CD14-positive monocyte (primary cell): ENCODE data around the gene LGR5. TPM values are rescaled to one million over a fixed set of nuclear protein-coding genes. Genes with fewer than 3 reads are reported as not detected.

Experiments
- DNase-seq, 3 donors: peaks; one replicate each; pipeline ENCODE4 v3.0.0-alpha.2; 2011 to 2022
- H2AFZ ChIP-seq: 2 replicates; pipeline ENCODE4 v1.6.0; 2012; ENCODE audit warnings: mild to moderate bottlenecking, low read depth, low read length, inconsistent platforms; ENCODE audit not compliant: insufficient read depth, poor library complexity, severe bottlenecking
- H3K27ac ChIP-seq, 2 donors: 1 replicate in 1 of 2; 2 replicates in 1 of 2; pipeline ENCODE4 v1.5.1; 2012 to 2013; ENCODE audit warnings: low read length in 2 of 2, control low read depth in 1 of 2, inconsistent platforms in 1 of 2, low read depth in 1 of 2, mild to moderate bottlenecking in 1 of 2
- H3K27me3 ChIP-seq, 2 donors: one replicate each; pipeline versions ENCODE4 v1.6.0 to v1.6.1; 2011 to 2013; ENCODE audit warnings: low read length in 2 of 2; ENCODE audit not compliant: control insufficient read depth in 2 of 2, insufficient read depth in 2 of 2
- H3K36me3 ChIP-seq, 2 donors: replicated peaks in 1 of 2; 1 replicate in 1 of 2; 2 replicates in 1 of 2; pipeline versions ENCODE4 v1.5.1 to v1.6.1; 2012 to 2013; ENCODE audit warnings: low read length in 2 of 2, control low read depth in 1 of 2, inconsistent platforms in 1 of 2, mild to moderate bottlenecking in 1 of 2; ENCODE audit not compliant: insufficient read depth in 2 of 2, control insufficient read depth in 1 of 2
- H3K4me1 ChIP-seq, 2 donors: 1 replicate in 1 of 2; 2 replicates in 1 of 2; pipeline versions ENCODE4 v1.5.1 to v1.6.1; 2012 to 2013; ENCODE audit warnings: low read length in 2 of 2, control low read depth in 1 of 2, inconsistent platforms in 1 of 2, mild to moderate bottlenecking in 1 of 2, moderate library complexity in 1 of 2; ENCODE audit not compliant: insufficient read depth in 2 of 2, control insufficient read depth in 1 of 2
- H3K4me2 ChIP-seq: replicated peaks from 2 replicates; pipeline ENCODE3; 2012; ENCODE audit warnings: low read length, moderate library complexity, mild to moderate bottlenecking; ENCODE audit not compliant: poor library complexity, severe bottlenecking; ENCODE audit errors: extremely low read depth
- H3K4me3 ChIP-seq, 3 experiments: fragments of 200-600 bp in 1 of 3; sonication (generic) in 1 of 3; replicated peaks in 1 of 3; 1 replicate in 2 of 3; 2 replicates in 1 of 3; pipeline ENCODE4 v1.5.1; 2011 to 2013; ENCODE audit warnings: low read length in 3 of 3, mild to moderate bottlenecking in 3 of 3, control low read depth in 2 of 3, low read depth in 2 of 3, inconsistent platforms in 1 of 3, moderate library complexity in 1 of 3
- H3K79me2 ChIP-seq: 2 replicates; pipeline ENCODE4 v1.6.0; 2012; ENCODE audit warnings: mild to moderate bottlenecking, control low read depth, inconsistent platforms, low read length, moderate library complexity; ENCODE audit not compliant: insufficient read depth
- H3K9ac ChIP-seq: 2 replicates; pipeline ENCODE4 v1.6.0; 2017; ENCODE audit warnings: low read length, mild to moderate bottlenecking; ENCODE audit not compliant: insufficient read depth, poor library complexity, severe bottlenecking
- H3K9me3 ChIP-seq, 2 donors: replicated peaks in 1 of 2; 1 replicate in 1 of 2; 2 replicates in 1 of 2; pipeline versions ENCODE4 v1.5.1 to v1.6.1; 2012 to 2013; ENCODE audit warnings: low read length in 2 of 2, control low read depth in 1 of 2; ENCODE audit not compliant: control insufficient read depth in 1 of 2, insufficient read depth in 1 of 2
- H4K20me1 ChIP-seq: 2 replicates; pipeline ENCODE4 v1.6.0; 2012; ENCODE audit warnings: mild to moderate bottlenecking, low read length, control low read depth, moderate library complexity; ENCODE audit not compliant: insufficient read depth
- H3K27ac Mint-ChIP-seq, 7 donors: one replicate each; pipeline ENCODE4 v1.8.0; 2020; ENCODE audit warnings: mild to moderate bottlenecking in 7 of 7, mixed read lengths in 7 of 7, moderate library complexity in 6 of 7, inconsistent platforms in 2 of 7
- H3K27me3 Mint-ChIP-seq, 3 donors: one replicate each; pipeline ENCODE4 v1.8.0; 2021 to 2022; ENCODE audit warnings: low read depth in 3 of 3, mild to moderate bottlenecking in 3 of 3, mixed read lengths in 3 of 3, moderate library complexity in 3 of 3, inconsistent platforms in 1 of 3
- H3K36me3 Mint-ChIP-seq, 2 donors: one replicate each; pipeline ENCODE4 v1.8.0; 2020; ENCODE audit warnings: mixed read lengths in 2 of 2, inconsistent platforms in 1 of 2, mild to moderate bottlenecking in 1 of 2
- H3K4me1 Mint-ChIP-seq: one replicate; pipeline ENCODE4 v1.8.0; 2020; ENCODE audit warnings: mild to moderate bottlenecking, mixed read lengths
- H3K4me3 Mint-ChIP-seq, 2 donors: one replicate each; pipeline ENCODE4 v1.8.0; 2020; ENCODE audit warnings: mild to moderate bottlenecking in 2 of 2, mixed read lengths in 2 of 2, moderate library complexity in 1 of 2
- H3K9me3 Mint-ChIP-seq, 7 donors: one replicate each; pipeline ENCODE4 v1.8.0; 2020 to 2022; ENCODE audit warnings: mixed read lengths in 7 of 7, mild to moderate bottlenecking in 6 of 7, moderate library complexity in 6 of 7, inconsistent platforms in 2 of 7
- WGBS: methylation state at CpG from one replicate; pipeline ENCODE4 v1.1.5; 2013; ENCODE audit warnings: missing lambda C conversion rate; ENCODE audit not compliant: insufficient coverage; 5-methylcytosine and 5-hydroxymethylcytosine counted together
- intact Hi-C, 2 donors: fragments of 100-400 bp; cut with micrococcal nuclease; formaldehyde crosslinking; loops; one replicate each; pipeline versions ENCODE4 v1.15.0 to v1.15.1; 2023
- polyA plus RNA-seq, 3 donors: library from polyadenylated mRNA; depleted of rRNA in 1 of 3; unstranded in 2 of 3; stranded (reverse) in 1 of 3; fragments of 300-500 nt in 2 of 3; fragments of >200 nt in 1 of 3; fragmentation: Illumina TruSeq in 2 of 3; gene quantifications; 1 replicate in 2 of 3; 2 replicates in 1 of 3; pipeline ENCODE4 v1.2.3, GENCODE V29; 2012 to 2021
- TF ChIP-seq, protein P1 (sequence below): fragments of 200-600 bp; IDR thresholded peaks from one replicate; pipeline ENCODE4 v1.8.0; 2022; ENCODE audit warnings: antibody characterized with exemption, mild to moderate bottlenecking

The LGR5 gene
- polyA plus RNA-seq, 3 donors: not detected

DNA sequence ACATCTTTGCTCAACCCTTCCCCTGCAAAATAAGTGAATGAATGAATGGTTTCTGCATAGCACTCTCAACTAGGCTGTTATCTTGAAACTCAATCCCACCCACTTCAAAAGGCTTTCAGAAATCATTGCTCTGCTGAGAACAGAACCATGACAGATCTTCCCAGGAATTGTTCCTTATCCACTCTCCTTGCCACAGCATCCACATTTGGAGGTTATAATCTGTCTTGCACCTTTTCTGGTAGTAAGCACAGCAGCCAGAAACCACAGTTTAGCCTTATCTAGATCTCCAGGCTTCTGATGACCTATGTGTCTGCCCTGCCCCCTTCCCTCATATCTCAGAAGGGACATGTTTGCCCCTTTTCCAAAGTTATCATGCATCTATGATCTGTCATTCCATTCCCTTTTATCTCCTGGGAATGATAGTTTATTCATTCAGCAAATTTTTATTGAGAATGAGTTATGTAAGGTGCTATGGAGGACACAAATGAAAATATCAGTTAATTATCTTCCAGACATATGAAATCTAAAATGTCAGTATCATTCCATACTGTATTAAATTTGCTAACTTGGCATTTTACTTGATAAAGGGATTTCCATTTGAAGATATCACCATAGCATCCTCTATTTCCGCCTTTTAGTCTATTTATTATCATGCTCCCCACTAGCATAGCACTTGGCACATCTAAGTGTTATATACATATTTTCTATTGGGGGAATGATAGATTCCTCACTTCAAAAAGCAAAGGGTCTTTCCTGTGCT lies 21.4 kb downstream of the LGR5 start:
- Histone ChIP-seq H3K9me3 (no peaks in the 10 kb centered on the region), H3K9ac (no peak overlapping the region), H3K4me3 (no peak overlapping the region), H4K20me1 (no peaks in the 10 kb centered on the region), H3K27ac (no peak overlapping the region), H3K79me2 (no peaks in the 10 kb centered on the region), H3K36me3 (no peaks in the 10 kb centered on the region), H2AFZ (no peak overlapping the region), H3K27me3 (no peaks in the 10 kb centered on the region), H3K4me1 (no peaks in the 10 kb centered on the region), H3K4me2 (no peak overlapping the region)
- no CpG with 5 or more reads among the region's 1 CpG for WGBS
- Mint-ChIP-seq H3K27me3 (peaks cover 0 to 2% (median 0%) of the 10 kb centered on the region in 3 donors), H3K27ac (no peak overlapping the region), H3K4me3 (no peak overlapping the region), H3K4me1 (no peaks in the 10 kb centered on the region), H3K36me3 (no peaks in the 10 kb centered on the region), H3K9me3 (peaks cover 0 to 3% (median 0%) of the 10 kb centered on the region in 7 donors)
- DNase-seq: no peak
- intact Hi-C loops: no loop called here
- TF ChIP-seq, protein P1, sequence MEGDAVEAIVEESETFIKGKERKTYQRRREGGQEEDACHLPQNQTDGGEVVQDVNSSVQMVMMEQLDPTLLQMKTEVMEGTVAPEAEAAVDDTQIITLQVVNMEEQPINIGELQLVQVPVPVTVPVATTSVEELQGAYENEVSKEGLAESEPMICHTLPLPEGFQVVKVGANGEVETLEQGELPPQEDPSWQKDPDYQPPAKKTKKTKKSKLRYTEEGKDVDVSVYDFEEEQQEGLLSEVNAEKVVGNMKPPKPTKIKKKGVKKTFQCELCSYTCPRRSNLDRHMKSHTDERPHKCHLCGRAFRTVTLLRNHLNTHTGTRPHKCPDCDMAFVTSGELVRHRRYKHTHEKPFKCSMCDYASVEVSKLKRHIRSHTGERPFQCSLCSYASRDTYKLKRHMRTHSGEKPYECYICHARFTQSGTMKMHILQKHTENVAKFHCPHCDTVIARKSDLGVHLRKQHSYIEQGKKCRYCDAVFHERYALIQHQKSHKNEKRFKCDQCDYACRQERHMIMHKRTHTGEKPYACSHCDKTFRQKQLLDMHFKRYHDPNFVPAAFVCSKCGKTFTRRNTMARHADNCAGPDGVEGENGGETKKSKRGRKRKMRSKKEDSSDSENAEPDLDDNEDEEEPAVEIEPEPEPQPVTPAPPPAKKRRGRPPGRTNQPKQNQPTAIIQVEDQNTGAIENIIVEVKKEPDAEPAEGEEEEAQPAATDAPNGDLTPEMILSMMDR: no peak

DNA sequence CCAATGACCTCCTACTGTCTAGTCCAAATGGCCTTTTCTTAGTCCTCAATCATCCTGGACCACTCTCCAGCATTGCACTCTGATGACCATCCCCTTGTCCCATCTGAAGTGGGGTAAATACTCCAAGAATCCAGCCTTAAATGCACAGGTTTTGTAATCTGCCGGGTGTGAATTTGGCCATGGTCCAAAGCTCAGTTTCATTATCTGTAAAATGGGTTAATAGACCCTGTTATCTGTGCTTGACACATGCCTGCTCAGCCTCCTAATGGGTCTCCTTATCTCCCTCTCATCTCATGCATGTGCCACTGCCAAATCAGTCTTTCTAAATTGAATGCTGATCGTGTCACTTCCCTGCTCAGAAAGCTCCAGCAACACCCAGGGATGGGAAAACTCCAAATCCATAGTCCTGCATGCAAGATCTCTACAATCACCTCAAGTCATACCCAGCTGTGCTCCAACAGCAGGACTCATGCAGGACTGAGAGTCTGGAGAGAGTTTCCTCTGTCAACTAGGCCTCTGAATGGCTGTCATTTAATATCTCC lies 22.3 kb downstream of the LGR5 start:
- H2AFZ ChIP-seq: no peak overlapping the region
- no peak overlapping the region for H3K27ac ChIP-seq
- no peaks in the 10 kb centered on the region for H3K27me3 ChIP-seq
- intact Hi-C loops: no loop called here
- no peak for DNase-seq
- no peak overlapping the region for H3K4me2 ChIP-seq
- Mint-ChIP-seq H3K9me3 (peaks cover 0 to 3% (median 0%) of the 10 kb centered on the region in 7 donors), H3K36me3 (no peaks in the 10 kb centered on the region), H3K4me1 (no peaks in the 10 kb centered on the region), H3K27me3 (peaks cover 0 to 2% (median 0%) of the 10 kb centered on the region in 3 donors), H3K27ac (no peak overlapping the region), H3K4me3 (no peak overlapping the region)
- no peak overlapping the region for H3K9ac ChIP-seq
- no peak overlapping the region for H3K4me3 ChIP-seq
- no peaks in the 10 kb centered on the region for H3K79me2 ChIP-seq
- H3K4me1 ChIP-seq: no peaks in the 10 kb centered on the region
- H4K20me1 ChIP-seq: no peaks in the 10 kb centered on the region
- TF ChIP-seq, protein P1: no peak
- 80% methylated on average over 1 of the region's 2 CpGs for WGBS
- no peaks in the 10 kb centered on the region for H3K36me3 ChIP-seq
- no peaks in the 10 kb centered on the region for H3K9me3 ChIP-seq
